Hepatocyte (in vitro differentiated cells): ENCODE results near the gene CHST14. TPM values are rescaled to one million over a fixed set of nuclear protein-coding genes. Genes with fewer than 3 reads are reported as not detected.

ENCODE experiments used
- DNase-seq: peaks from one replicate; pipeline ENCODE4 v3.0.0-alpha.2; 2016; ENCODE audit warnings: low spot score
- H2AFZ ChIP-seq: fragments of 200-600 bp; sonication (generic); 2 replicates; pipeline ENCODE4 v1.6.0; 2016; ENCODE audit warnings: antibody characterized with exemption, mild to moderate bottlenecking
- H3K27ac ChIP-seq: fragments of 200-600 bp; sonication (generic); 2 replicates; pipeline ENCODE4 v1.5.1; 2016; ENCODE audit warnings: mild to moderate bottlenecking
- H3K27me3 ChIP-seq: fragments of 200-600 bp; sonication (generic); 2 replicates; pipeline ENCODE4 v1.6.1; 2016
- H3K36me3 ChIP-seq: fragments of 200-600 bp; sonication (generic); replicated peaks from 2 replicates; pipeline ENCODE4 v1.5.1; 2016; ENCODE audit warnings: low read depth; ENCODE audit not compliant: insufficient read depth
- H3K4me1 ChIP-seq: fragments of 200-600 bp; sonication (generic); 2 replicates; pipeline ENCODE4 v1.5.1; 2016; ENCODE audit warnings: mild to moderate bottlenecking, moderate library complexity; ENCODE audit not compliant: insufficient read depth
- H3K4me2 ChIP-seq: fragments of 200-600 bp; sonication (generic); 2 replicates; pipeline ENCODE4 v1.6.0; 2016
- H3K4me3 ChIP-seq: fragments of 200-600 bp; sonication (generic); 2 replicates; pipeline ENCODE4 v1.5.1; 2016; ENCODE audit warnings: mild to moderate bottlenecking
- H3K79me2 ChIP-seq: fragments of 200-600 bp; sonication (generic); 2 replicates; pipeline ENCODE4 v1.6.0; 2017; ENCODE audit warnings: mild to moderate bottlenecking
- H3K9me2 ChIP-seq: fragments of 200-600 bp; sonication (generic); replicated peaks from 2 replicates; pipeline ENCODE4 v1.6.0; 2017; ENCODE audit warnings: mild to moderate bottlenecking; ENCODE audit not compliant: insufficient read depth
- H3K9me3 ChIP-seq: fragments of 200-600 bp; sonication (generic); 2 replicates; pipeline ENCODE4 v1.5.1; 2016; ENCODE audit warnings: low read depth, mild to moderate bottlenecking
- H4K20me1 ChIP-seq: fragments of 200-600 bp; sonication (generic); 2 replicates; pipeline ENCODE4 v1.6.0; 2016; ENCODE audit warnings: mild to moderate bottlenecking; ENCODE audit not compliant: insufficient read depth, poor library complexity, severe bottlenecking
- CTCF ChIP-seq: fragments of 200-600 bp; sonication (generic); IDR thresholded peaks from 2 replicates; pipeline ENCODE4 v1.5.1; 2016; ENCODE audit warnings: antibody characterized with exemption, mild to moderate bottlenecking; ENCODE audit not compliant: poor library complexity
- EZH2 ChIP-seq: fragments of 200-600 bp; sonication (generic); IDR thresholded peaks from 2 replicates; pipeline ENCODE4 v1.6.1; 2016; ENCODE audit warnings: antibody characterized with exemption, mild to moderate bottlenecking, borderline replicate concordance
- EZH2phosphoT487 ChIP-seq: fragments of 200-600 bp; sonication (generic); IDR thresholded peaks from one replicate; pipeline ENCODE4 v1.6.1; 2018; ENCODE audit warnings: antibody characterized with exemption, mild to moderate bottlenecking, low read depth, moderate library complexity; ENCODE audit not compliant: unreplicated experiment, severe bottlenecking
- WGBS: methylation state at CpG from one replicate; pipeline ENCODE4 v1.1.6; 2016; ENCODE audit warnings: low lambda C conversion rate; ENCODE audit errors: missing lambda C conversion rate; 5-methylcytosine and 5-hydroxymethylcytosine counted together
- polyA plus RNA-seq: library from polyadenylated mRNA; unstranded; fragments of >200 nt; fragmentation: Nextera tagmentation; extraction: Ambion mirVana; gene quantifications from 2 replicates; pipeline ENCODE4 v1.2.1, GENCODE V29; 2016
- total RNA-seq: library from RNA; depleted of rRNA; stranded (reverse); fragments of >200 nt; gene quantifications from 2 replicates; pipeline ENCODE4 v1.2.3, GENCODE V29; 2014

CHST14 gene
- total and polyA plus RNA-seq, 2 experiments from 2014 or later: 15.7 to 16.6 TPM

- no peak for DNase-seq
- no peak overlapping the region for H3K4me3 ChIP-seq
- H3K9me2 ChIP-seq: no peaks in the 10 kb centered on the region
- H3K4me1 ChIP-seq: no peaks in the 10 kb centered on the region
- H3K79me2 ChIP-seq: no peaks in the 10 kb centered on the region
- no peaks in the 10 kb centered on the region for H4K20me1 ChIP-seq
- no peaks in the 10 kb centered on the region for H3K36me3 ChIP-seq
- no peaks in the 10 kb centered on the region for H3K9me3 ChIP-seq
- TF ChIP-seq EZH2phosphoT487 (no peak), EZH2 (no peak), CTCF (no peak)
- no peak overlapping the region for H3K27ac ChIP-seq
- no peak overlapping the region for H2AFZ ChIP-seq
- no peak overlapping the region for H3K4me2 ChIP-seq
- WGBS: 87% methylated on average over 2 of the region's 2 CpGs
- no peaks in the 10 kb centered on the region for H3K27me3 ChIP-seq
These were observed 24.7 kb downstream of the CHST14 start for GRCh38 chr15:40495516-40495915.

GRCh38 chr15:40498418-40498817 is 27.6 kb downstream of the CHST14 start:
- no peaks in the 10 kb centered on the region for H3K79me2 ChIP-seq
- no peaks in the 10 kb centered on the region for H3K4me1 ChIP-seq
- H2AFZ ChIP-seq: no peak overlapping the region
- no peaks in the 10 kb centered on the region for H3K9me2 ChIP-seq
- H3K27ac ChIP-seq: no peak overlapping the region
- H3K36me3 ChIP-seq: no peaks in the 10 kb centered on the region
- no peaks in the 10 kb centered on the region for H3K27me3 ChIP-seq
- no peaks in the 10 kb centered on the region for H4K20me1 ChIP-seq
- no peaks in the 10 kb centered on the region for H3K9me3 ChIP-seq
- 83% methylated on average over 5 of the region's 5 CpGs for WGBS
- H3K4me3 ChIP-seq: no peak overlapping the region
- DNase-seq: no peak
- TF ChIP-seq EZH2phosphoT487: no peak
- no peak for TF ChIP-seq CTCF
- H3K4me2 ChIP-seq: no peak overlapping the region

GRCh38 chr15:40498891-40499290 is 28.1 kb downstream of the CHST14 start:
- 78% methylated on average over 4 of the region's 4 CpGs for WGBS
- no peak for TF ChIP-seq EZH2phosphoT487
- TF ChIP-seq CTCF: no peak
- TF ChIP-seq EZH2: no peak

GRCh38 chr15:40499931-40500330 is 29.1 kb downstream of the CHST14 start:
- H3K4me3 ChIP-seq: no peak overlapping the region
- no peak overlapping the region for H2AFZ ChIP-seq
- WGBS: 81% methylated on average over 4 of the region's 4 CpGs
- no peaks in the 10 kb centered on the region for H3K79me2 ChIP-seq
- H4K20me1 ChIP-seq: no peaks in the 10 kb centered on the region
- DNase-seq: no peak
- H3K36me3 ChIP-seq: no peaks in the 10 kb centered on the region
- H3K4me2 ChIP-seq: no peak overlapping the region
- no peak for TF ChIP-seq EZH2phosphoT487
- no peak for TF ChIP-seq EZH2
- TF ChIP-seq CTCF: no peak
- no peak overlapping the region for H3K27ac ChIP-seq
- H3K27me3 ChIP-seq: no peaks in the 10 kb centered on the region
- no peaks in the 10 kb centered on the region for H3K9me2 ChIP-seq
- no peaks in the 10 kb centered on the region for H3K9me3 ChIP-seq
- no peaks in the 10 kb centered on the region for H3K4me1 ChIP-seq

More at GRCh38 chr15:40498891-40499290, 28.1 kb downstream of the CHST14 start:
- Histone ChIP-seq H3K4me2 (no peak overlapping the region), H2AFZ (no peak overlapping the region), H3K27ac (no peak overlapping the region), H3K4me3 (no peak overlapping the region), H3K9me3 (no peaks in the 10 kb centered on the region), H3K4me1 (no peaks in the 10 kb centered on the region), H3K36me3 (no peaks in the 10 kb centered on the region), H3K79me2 (no peaks in the 10 kb centered on the region), H4K20me1 (no peaks in the 10 kb centered on the region), H3K9me2 (no peaks in the 10 kb centered on the region), H3K27me3 (no peaks in the 10 kb centered on the region)
- no peak for DNase-seq
